Stimulated activated CD8-positive, alpha-beta memory T cell treated with anti-CD3 and anti-CD28 coated beads, Interleukin-7, amount 100 ng/mL, for 48 hours (primary cell): ENCODE measurements around the gene ABHD17C.

Experiments used
- DNase-seq, 2 donors: peaks; one replicate each; pipeline ENCODE4 v3.0.0-alpha.2; 2020; ENCODE audit warnings: low read depth in 1 of 2; ENCODE audit errors: extremely low read depth in 1 of 2

Gene ABHD17C

GRCh38 chr15:80727596-80727995, 32.5 kb downstream of the ABHD17C start:
- DNase-seq: no peak

GRCh38 chr15:80730387-80730786, 35.3 kb downstream of the ABHD17C start:
- DNase-seq: no peak

GRCh38 chr15:80730926-80731325, 35.8 kb downstream of the ABHD17C start:
- no peak for DNase-seq

- no peak for DNase-seq
Measured at GRCh38 chr15:80732167-80732566, 37.1 kb downstream of the ABHD17C start.

GRCh38 chr15:80732818-80733217, 37.7 kb downstream of the ABHD17C start:
- no peak for DNase-seq

- DNase-seq: no peak
Measured at GRCh38 chr15:80733460-80733859, 38.4 kb downstream of the ABHD17C start.

GRCh38 chr15:80735344-80735743, 40.2 kb downstream of the ABHD17C start:
- DNase-seq: no peak

- no peak for DNase-seq
Measured at GRCh38 chr15:80736560-80736959, 41.5 kb downstream of the ABHD17C start.

GRCh38 chr15:80739919-80740318, 44.8 kb downstream of the ABHD17C start:
- DNase-seq: no peak

- no peak for DNase-seq
Measured at GRCh38 chr15:80742081-80742480, 47.0 kb downstream of the ABHD17C start.

- DNase-seq: no peak
Measured at GRCh38 chr15:80743189-80743833, 48.2 kb downstream of the ABHD17C start.

GRCh38 chr15:80744415-80744814, 49.3 kb downstream of the ABHD17C start:
- DNase-seq: no peak

GRCh38 chr15:80744826-80745225, 49.7 kb downstream of the ABHD17C start:
- DNase-seq: no peak

GRCh38 chr15:80745888-80746287, 50.8 kb downstream of the ABHD17C start:
- no peak for DNase-seq

GRCh38 chr15:80747317-80748053, 52.4 kb downstream of the ABHD17C start:
- no peak for DNase-seq

GRCh38 chr15:80749589-80749988, 54.5 kb downstream of the ABHD17C start:
- no peak for DNase-seq

- no peak for DNase-seq
Measured at GRCh38 chr15:80750575-80750974, 55.5 kb downstream of the ABHD17C start.

- DNase-seq: no peak
Measured at GRCh38 chr15:80752204-80752603, 57.1 kb downstream of the ABHD17C start.

GRCh38 chr15:80753161-80753560, 58.1 kb downstream of the ABHD17C start:
- no peak for DNase-seq

GRCh38 chr15:80754014-80754413, 58.9 kb downstream of the ABHD17C start:
- DNase-seq: no peak

GRCh38 chr15:80755885-80756284, 60.8 kb downstream of the ABHD17C start:
- DNase-seq: no peak

GRCh38 chr15:80758130-80758745, 63.1 kb downstream of the ABHD17C start:
- DNase-seq: no peak
